GM12864 (cell line): Measurements from ENCODE around the gene FAT4.

ENCODE experiments used
- DNase-seq: peaks from one replicate; pipeline ENCODE4 v3.0.0-alpha.2; 2011; ENCODE audit warnings: low read depth
- H3K4me3 ChIP-seq: 2 replicates; pipeline ENCODE4 v1.5.1; 2011; ENCODE audit warnings: mild to moderate bottlenecking, low read depth, low read length, control low read depth
- CTCF ChIP-seq: IDR thresholded peaks from 2 replicates; pipeline ENCODE4 v1.5.1; 2011; ENCODE audit warnings: low read depth, mild to moderate bottlenecking, moderate library complexity, low read length, control low read depth, inconsistent platforms; ENCODE audit errors: missing control alignments

The FAT4 gene

GRCh38 chr4:125314676-125315575 lies at the start of gene FAT4:
FAT4 (plus strand) TSS chr4:125314955; CDS start chr4:125316412, 1,457 bp downstream.
- DNase-seq = peak; percentile 2

GRCh38 chr4:125265846-125266245 lies 48.9 kb upstream of the FAT4 start:
- no peak overlapping the region for H3K4me3 ChIP-seq
- no peak for TF ChIP-seq CTCF
- DNase-seq = no peak

More at GRCh38 chr4:125314676-125315575, at the start of gene FAT4:
- peak within 1 kb of the TSS; percentile 42 for H3K4me3 ChIP-seq
- no peak for TF ChIP-seq CTCF

- no peak overlapping the region for H3K4me3 ChIP-seq
- TF ChIP-seq CTCF = no peak
- DNase-seq = no peak
Measured at GRCh38 chr4:125266901-125267604, 47.7 kb upstream of the FAT4 start.

- no peak for DNase-seq
- no peak overlapping the region for H3K4me3 ChIP-seq
- TF ChIP-seq CTCF = no peak
Measured at GRCh38 chr4:125267630-125268029, 47.1 kb upstream of the FAT4 start.

- TF ChIP-seq CTCF = no peak
- H3K4me3 ChIP-seq = no peak overlapping the region
- DNase-seq = no peak
Measured at GRCh38 chr4:125268068-125268755, 46.5 kb upstream of the FAT4 start.

- H3K4me3 ChIP-seq = no peak overlapping the region
- DNase-seq = no peak
- TF ChIP-seq CTCF = no peak
Measured at GRCh38 chr4:125276811-125277210, 37.9 kb upstream of the FAT4 start.
